ENCODE measurements around the gene SLC23A3.

DNA sequence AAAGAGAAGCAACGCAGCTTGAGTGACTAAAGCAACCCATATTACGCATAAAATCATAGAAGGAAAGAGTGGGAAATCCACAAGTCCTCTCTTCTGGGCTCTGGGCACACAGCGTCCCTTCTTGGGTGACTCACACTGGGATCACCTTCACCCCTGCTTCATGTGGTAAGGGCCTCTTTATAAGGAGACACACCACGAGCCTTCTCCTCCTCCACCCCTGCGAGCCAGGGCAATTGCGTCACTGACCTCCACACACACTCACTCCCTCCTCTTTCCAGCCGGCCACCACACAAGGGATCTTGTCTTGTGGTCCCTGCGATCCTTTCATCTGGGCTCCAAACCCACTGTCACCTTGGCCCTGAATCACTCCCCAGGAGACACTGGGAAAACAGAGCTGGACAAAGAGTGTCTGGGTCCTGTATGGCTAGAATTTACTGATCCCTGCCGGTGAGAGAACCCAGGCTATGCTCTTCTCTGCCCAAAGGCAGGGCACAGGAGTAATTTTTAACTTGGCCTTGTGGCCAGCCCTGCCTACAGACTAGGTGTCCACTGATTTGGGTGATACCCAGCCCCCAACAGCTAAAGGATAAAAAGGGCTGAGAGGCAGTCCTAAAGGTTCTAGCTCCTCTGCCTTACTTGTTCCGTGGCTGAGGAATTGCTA, 44.5 kb downstream of the SLC23A3 start:
- TF ChIP-seq EZH2 (IDR thresholded peaks at IDR 0.05; ENCODE audit: low read depth), result no peak
- TF ChIP-seq, protein P1, sequence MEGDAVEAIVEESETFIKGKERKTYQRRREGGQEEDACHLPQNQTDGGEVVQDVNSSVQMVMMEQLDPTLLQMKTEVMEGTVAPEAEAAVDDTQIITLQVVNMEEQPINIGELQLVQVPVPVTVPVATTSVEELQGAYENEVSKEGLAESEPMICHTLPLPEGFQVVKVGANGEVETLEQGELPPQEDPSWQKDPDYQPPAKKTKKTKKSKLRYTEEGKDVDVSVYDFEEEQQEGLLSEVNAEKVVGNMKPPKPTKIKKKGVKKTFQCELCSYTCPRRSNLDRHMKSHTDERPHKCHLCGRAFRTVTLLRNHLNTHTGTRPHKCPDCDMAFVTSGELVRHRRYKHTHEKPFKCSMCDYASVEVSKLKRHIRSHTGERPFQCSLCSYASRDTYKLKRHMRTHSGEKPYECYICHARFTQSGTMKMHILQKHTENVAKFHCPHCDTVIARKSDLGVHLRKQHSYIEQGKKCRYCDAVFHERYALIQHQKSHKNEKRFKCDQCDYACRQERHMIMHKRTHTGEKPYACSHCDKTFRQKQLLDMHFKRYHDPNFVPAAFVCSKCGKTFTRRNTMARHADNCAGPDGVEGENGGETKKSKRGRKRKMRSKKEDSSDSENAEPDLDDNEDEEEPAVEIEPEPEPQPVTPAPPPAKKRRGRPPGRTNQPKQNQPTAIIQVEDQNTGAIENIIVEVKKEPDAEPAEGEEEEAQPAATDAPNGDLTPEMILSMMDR (conservative IDR thresholded peaks at IDR 0.05), result no peak

Measured in PC-9 (cell line).